K562 (cell line): ENCODE data around the gene PTK7. TPM values are rescaled to one million over a fixed set of nuclear protein-coding genes. Genes with fewer than 3 reads are reported as not detected.

Experiments used
- ARID4B ChIP-seq: sonication (generic); formaldehyde crosslinking; IDR thresholded peaks from 2 replicates; pipeline ENCODE4 v1.8.0; 2022; ENCODE audit warnings: mild to moderate bottlenecking, missing genetic modification reagents
- CHD4 ChIP-seq: fragments of 200-600 bp; sonication (generic); IDR thresholded peaks from 3 replicates; pipeline ENCODE4 v1.6.1; 2012; ENCODE audit warnings: low read depth, mild to moderate bottlenecking, mixed read lengths, low read length, inconsistent platforms; ENCODE audit not compliant: insufficient read depth, insufficient replicate concordance, poor library complexity, severe bottlenecking
- FOXK1 ChIP-seq: sonication (generic); formaldehyde crosslinking; IDR thresholded peaks from 2 replicates; pipeline ENCODE4 v1.8.0; 2022; ENCODE audit warnings: missing genetic modification reagents, mild to moderate bottlenecking, borderline replicate concordance
- GTF2B ChIP-seq: IDR thresholded peaks from 2 replicates; pipeline ENCODE4 v1.6.1; 2011; ENCODE audit not compliant: insufficient read length; ENCODE audit errors: extremely low read depth
- MTA1 ChIP-seq: fragments of 450-650 bp; IDR thresholded peaks from 2 replicates; pipeline ENCODE4 v1.6.1; 2017; ENCODE audit warnings: borderline replicate concordance
- NELFE ChIP-seq: IDR thresholded peaks from 2 replicates; pipeline ENCODE4 v1.6.1; 2011; ENCODE audit warnings: mild to moderate bottlenecking; ENCODE audit not compliant: insufficient read depth, insufficient read length
- PHF8 ChIP-seq: fragments of 200-600 bp; sonication (generic); IDR thresholded peaks from 2 replicates; pipeline ENCODE4 v1.6.1; 2012; ENCODE audit warnings: mixed run types, mild to moderate bottlenecking, inconsistent platforms, low read length, moderate library complexity, borderline replicate concordance
- RBFOX2 ChIP-seq: fragments of 200-400 bp; formaldehyde crosslinking; IDR thresholded peaks from 2 replicates; pipeline ENCODE4 v1.6.1; 2017; ENCODE audit warnings: low read depth, mild to moderate bottlenecking, low read length, moderate library complexity
- RBM17 ChIP-seq: fragments of 200-400 bp; formaldehyde crosslinking; IDR thresholded peaks from 2 replicates; pipeline ENCODE4 v1.6.1; 2017; ENCODE audit warnings: low read depth, mild to moderate bottlenecking, low read length, borderline replicate concordance
- RFX5 ChIP-seq: IDR thresholded peaks from 2 replicates; pipeline ENCODE4 v1.6.1; 2011; ENCODE audit warnings: low read depth, mild to moderate bottlenecking, improper control_type of control experiment, low read length
- SAFB ChIP-seq: fragments of 200-400 bp; formaldehyde crosslinking; IDR thresholded peaks from 2 replicates; pipeline ENCODE4 v1.6.1; 2017; ENCODE audit warnings: low read depth, low read length, borderline replicate concordance
- SLC30A9 ChIP-seq: fragments of 250-450 bp; sonication (Bioruptor Pico); IDR thresholded peaks from 2 replicates; pipeline ENCODE4 v1.8.0; 2022; ENCODE audit warnings: mild to moderate bottlenecking, moderate library complexity
- SNRNP70 ChIP-seq: fragments of 200-400 bp; formaldehyde crosslinking; optimal IDR thresholded peaks from 2 replicates; pipeline ENCODE3; 2017; ENCODE audit warnings: low read depth, low read length
- ZNF431 ChIP-seq: sonication (generic); formaldehyde crosslinking; IDR thresholded peaks from 2 replicates; pipeline ENCODE4 v1.8.0; 2022; ENCODE audit warnings: mild to moderate bottlenecking, missing genetic modification reagents
- ZNF766 ChIP-seq: fragments of 200-800 bp; sonication (Bioruptor generic); conservative IDR thresholded peaks from 2 replicates; pipeline ENCODE4 v1.6.1; 2016; ENCODE audit warnings: missing genetic modification characterization, missing compliant biosample characterization
- polyA plus RNA-seq, 8 experiments: library from polyadenylated mRNA; depleted of rRNA in 4 of 8; stranded (reverse) in 5 of 8; unstranded in 3 of 8; fragments of >200 nt; fragmentation: Nextera tagmentation in 2 of 8; fragmentation: Illumina TruSeq in 1 of 8; extraction: Ambion mirVana in 2 of 8; extraction: Trizol in 1 of 8; gene quantifications; 2 replicates each; pipeline versions ENCODE4 v1.2.1 to v1.2.3, GENCODE V29; 2011 to 2014; ENCODE audit warnings: inconsistent platforms in 1 of 8, missing spikeins in 1 of 8
- total RNA-seq, 7 experiments: library from RNA; depleted of rRNA in 6 of 7; stranded (reverse); fragments of >200 nt in 6 of 7; fragmentation: Illumina TruSeq in 2 of 7; extraction: Trizol in 2 of 7; gene quantifications; 2 replicates each; pipeline versions ENCODE4 v1.2.1 to v1.2.3, GENCODE V29; 2011 to 2021; ENCODE audit warnings: low replicate concordance in 1 of 7
- TF ChIP-seq, protein P1 (sequence below): sonication (generic); formaldehyde crosslinking; IDR thresholded peaks from 2 replicates; pipeline ENCODE4 v1.8.1; 2023; ENCODE audit warnings: mild to moderate bottlenecking, missing genetic modification reagents
- TF ChIP-seq, protein P2 (sequence below): fragments of 450-650 bp; IDR thresholded peaks from 2 replicates; pipeline ENCODE4 v1.6.1; 2016; ENCODE audit warnings: antibody characterized with exemption

PTK7 gene
- total and polyA plus RNA-seq, 9 of the 15 experiments (the other 6 are each of a cell fraction or from before 2014, with no cell fraction given), result 0.20 to 6.8 (median 4.2) TPM

DNA sequence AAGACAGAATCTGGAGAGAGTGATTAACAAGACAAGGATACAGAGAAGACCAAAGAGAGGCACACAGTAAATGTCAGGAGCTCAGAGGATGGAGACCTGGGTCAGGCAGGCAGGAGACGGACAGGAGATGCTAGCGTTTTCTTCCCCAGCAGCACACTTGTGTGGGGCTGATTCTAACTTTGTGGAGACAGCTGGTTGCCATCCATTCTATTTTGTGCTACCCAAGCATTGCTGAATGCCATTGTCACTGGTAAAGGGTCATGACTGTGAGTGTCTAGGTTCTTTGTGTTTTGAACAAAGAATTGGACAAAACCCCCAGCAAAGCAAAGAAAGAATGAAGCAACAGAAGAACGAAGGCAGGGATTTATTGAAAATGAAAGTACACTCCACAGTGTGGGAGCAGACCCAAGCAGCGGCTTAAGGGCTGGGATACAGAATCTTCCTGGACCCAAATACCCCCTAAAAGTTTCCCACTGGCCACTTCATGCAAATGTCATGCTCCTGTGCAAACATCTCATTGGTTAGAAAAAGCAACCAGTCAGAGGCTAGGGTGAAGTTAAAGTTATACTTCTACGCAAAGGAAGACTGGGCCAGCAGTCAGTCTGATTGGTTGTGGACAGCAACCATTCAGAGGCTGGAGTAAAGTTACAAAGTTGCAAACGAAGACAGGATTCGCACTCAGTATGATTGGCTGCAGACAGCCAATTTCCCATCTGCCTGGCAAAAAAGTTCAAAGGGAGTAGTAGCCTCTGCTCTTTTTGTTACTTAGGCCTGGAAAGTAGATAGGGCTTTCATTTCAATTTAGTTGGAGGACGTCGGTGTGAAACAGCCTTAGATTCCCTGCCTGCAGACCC lies 17.5 kb downstream of the PTK7 start (continued):
- TF ChIP-seq, protein P1, sequence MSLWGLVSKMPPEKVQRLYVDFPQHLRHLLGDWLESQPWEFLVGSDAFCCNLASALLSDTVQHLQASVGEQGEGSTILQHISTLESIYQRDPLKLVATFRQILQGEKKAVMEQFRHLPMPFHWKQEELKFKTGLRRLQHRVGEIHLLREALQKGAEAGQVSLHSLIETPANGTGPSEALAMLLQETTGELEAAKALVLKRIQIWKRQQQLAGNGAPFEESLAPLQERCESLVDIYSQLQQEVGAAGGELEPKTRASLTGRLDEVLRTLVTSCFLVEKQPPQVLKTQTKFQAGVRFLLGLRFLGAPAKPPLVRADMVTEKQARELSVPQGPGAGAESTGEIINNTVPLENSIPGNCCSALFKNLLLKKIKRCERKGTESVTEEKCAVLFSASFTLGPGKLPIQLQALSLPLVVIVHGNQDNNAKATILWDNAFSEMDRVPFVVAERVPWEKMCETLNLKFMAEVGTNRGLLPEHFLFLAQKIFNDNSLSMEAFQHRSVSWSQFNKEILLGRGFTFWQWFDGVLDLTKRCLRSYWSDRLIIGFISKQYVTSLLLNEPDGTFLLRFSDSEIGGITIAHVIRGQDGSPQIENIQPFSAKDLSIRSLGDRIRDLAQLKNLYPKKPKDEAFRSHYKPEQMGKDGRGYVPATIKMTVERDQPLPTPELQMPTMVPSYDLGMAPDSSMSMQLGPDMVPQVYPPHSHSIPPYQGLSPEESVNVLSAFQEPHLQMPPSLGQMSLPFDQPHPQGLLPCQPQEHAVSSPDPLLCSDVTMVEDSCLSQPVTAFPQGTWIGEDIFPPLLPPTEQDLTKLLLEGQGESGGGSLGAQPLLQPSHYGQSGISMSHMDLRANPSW, result no peak
- TF ChIP-seq SAFB (no peak), GTF2B (no peak), SLC30A9 (CRISPR knock-in tag) (no peak), FOXK1 (no peak), ARID4B (CRISPR knock-in tag) (no peak), PHF8 (peak; percentile 36; the same call in 1 of the 2 replicates), MTA1 (no peak), CHD4 (no peak), NELFE (no peak), RFX5 (no peak), RBFOX2 (0 out of 2 replicates have a peak, but pooled peaks have one; percentile 32), ZNF766 (CRISPR knock-in tag) (no peak), RBM17 (no peak), ZNF431 (CRISPR knock-in tag) (no peak), SNRNP70 (no peak)
- TF ChIP-seq, protein P2, sequence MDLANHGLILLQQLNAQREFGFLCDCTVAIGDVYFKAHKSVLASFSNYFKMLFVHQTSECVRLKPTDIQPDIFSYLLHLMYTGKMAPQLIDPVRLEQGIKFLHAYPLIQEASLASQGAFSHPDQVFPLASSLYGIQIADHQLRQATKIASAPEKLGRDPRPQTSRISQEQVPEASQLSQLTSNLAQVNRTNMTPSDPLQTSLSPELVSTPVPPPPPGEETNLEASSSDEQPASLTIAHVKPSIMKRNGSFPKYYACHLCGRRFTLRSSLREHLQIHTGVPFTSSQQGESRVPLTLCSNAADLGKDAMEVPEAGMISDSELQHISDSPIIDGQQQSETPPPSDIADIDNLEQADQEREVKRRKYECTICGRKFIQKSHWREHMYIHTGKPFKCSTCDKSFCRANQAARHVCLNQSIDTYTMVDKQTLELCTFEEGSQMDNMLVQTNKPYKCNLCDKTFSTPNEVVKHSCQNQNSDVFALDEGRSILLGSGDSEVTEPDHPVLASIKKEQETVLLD, result no peak
